ENCODE data around the gene HIC2. TPM values are rescaled to one million over a fixed set of nuclear protein-coding genes. Genes with fewer than 3 reads are reported as not detected.
A peak's percentile ranks its signal among the peaks of the same experiment; 100 is the strongest.
"Not testable (repeated sequence)": the region's sequence is repeated elsewhere in the genome, so short reads cannot be mapped to it uniquely, and the experiment has no call there.

The HIC2 gene
- total RNA-seq, 2 donors from 2014 or later: 5.0 to 6.8 TPM

- peak; percentile 77 for ATAC-seq
- DNase-seq; intact Hi-C loops (cut with DNase I, micrococcal nuclease): not testable (repeated sequence)
These were observed 3.1 kb downstream of the HIC2 start for GRCh38 chr22:21420180-21420763.

GRCh38 chr22:21424084-21424709 is 7.0 kb downstream of the HIC2 start:
- ATAC-seq; DNase-seq; intact Hi-C loops (cut with DNase I, micrococcal nuclease): not testable (repeated sequence)

- intact Hi-C loops (cut with DNase I, micrococcal nuclease); ATAC-seq; DNase-seq: not testable (repeated sequence)
These were observed 17.4 kb downstream of the HIC2 start for GRCh38 chr22:21434378-21435233.

GRCh38 chr22:21435998-21436810 is 19.0 kb downstream of the HIC2 start:
- DNase-seq: peak; percentile 5 to 23
- peak; percentile 82 for ATAC-seq

GRCh38 chr22:21438013-21438412 is 20.8 kb downstream of the HIC2 start:
- intact Hi-C loops (cut with DNase I, micrococcal nuclease); DNase-seq: not testable (repeated sequence)

More at GRCh38 chr22:21435998-21436810, 19.0 kb downstream of the HIC2 start:
- intact Hi-C loops (cut with DNase I, micrococcal nuclease): not testable (repeated sequence)

GRCh38 chr22:21440018-21440636 is 23.0 kb downstream of the HIC2 start:
- intact Hi-C loops (cut with DNase I, micrococcal nuclease); DNase-seq; ATAC-seq: not testable (repeated sequence)

More at GRCh38 chr22:21438013-21438412, 20.8 kb downstream of the HIC2 start:
- not testable (repeated sequence) for ATAC-seq

GRCh38 chr22:21440676-21441075 is 23.5 kb downstream of the HIC2 start:
- intact Hi-C loops (cut with DNase I, micrococcal nuclease); DNase-seq: not testable (repeated sequence)
- peak; percentile 70 for ATAC-seq

- DNase-seq: peak in 1 of 2 donors; percentile 23
- intact Hi-C loops (cut with DNase I, micrococcal nuclease); ATAC-seq: not testable (repeated sequence)
These were observed 24.0 kb downstream of the HIC2 start for GRCh38 chr22:21441170-21441569.

GRCh38 chr22:21442123-21442522 is 25.0 kb downstream of the HIC2 start:
- ATAC-seq; intact Hi-C loops (cut with DNase I, micrococcal nuclease); DNase-seq: not testable (repeated sequence)

GRCh38 chr22:21442646-21443045 is 25.5 kb downstream of the HIC2 start:
- intact Hi-C loops (cut with DNase I, micrococcal nuclease); ATAC-seq: not testable (repeated sequence)
- peak; percentile 4 to 19 for DNase-seq

- DNase-seq (peak; percentile 4 to 19), ATAC-seq (no peak)
- intact Hi-C loops (cut with DNase I, micrococcal nuclease): no loop called here
These were observed 26.0 kb downstream of the HIC2 start for GRCh38 chr22:21443057-21443734.

GRCh38 chr22:21443735-21444421 is 26.7 kb downstream of the HIC2 start:
- ATAC-seq (no peak), DNase-seq (peak in 1 of 2 donors; percentile 18)
- intact Hi-C loops (cut with DNase I, micrococcal nuclease): no loop called here

GRCh38 chr22:21444701-21445436 is 27.7 kb downstream of the HIC2 start:
- DNase-seq (peak in 1 of 2 donors; percentile 13), ATAC-seq (no peak)
- intact Hi-C loops (cut with DNase I, micrococcal nuclease): no loop called here

GRCh38 chr22:21445437-21446127 is 28.4 kb downstream of the HIC2 start:
- intact Hi-C loops (cut with DNase I, micrococcal nuclease): no loop called here
- DNase-seq: peak; percentile 3 to 17
- no peak for ATAC-seq

GRCh38 chr22:21446128-21446826 is 29.1 kb downstream of the HIC2 start:
- intact Hi-C loops (cut with DNase I, micrococcal nuclease): no loop called here
- DNase-seq (peak; percentile 3 to 21), ATAC-seq (no peak)

Data from left colon (tissue), 2 donors.